OCI-LY7 (cell line): Measurements from ENCODE around the gene LYSMD4. TPM values are rescaled to one million over a fixed set of nuclear protein-coding genes. Genes with fewer than 3 reads are reported as not detected.
"Not testable (repeated sequence)": the region's sequence is repeated elsewhere in the genome, so short reads cannot be mapped to it uniquely, and the experiment has no call there.

Experiments
- Bru-seq: library from RNA; stranded (reverse); fragments of 400-500 nt; gene quantifications from one replicate; lab custom pipeline; 2021; lab: Mats Ljungman, UMichigan
- BruChase-seq, 2 experiments: library from RNA; stranded (reverse); fragments of 400-500 nt; gene quantifications; one replicate each; lab custom pipeline; 2021; lab: Mats Ljungman, UMichigan
- BruUV-seq: library from RNA; stranded (reverse); fragments of 400-500 nt; replicated peaks from 2 replicates; lab custom pipeline; 2021; lab: Mats Ljungman, UMichigan
- CTCF ChIA-PET: fragments of 300-600 bp; sonication (Branson Sonifier 250); formaldehyde crosslinking; loops from one replicate; lab custom pipeline; 2022; ENCODE audit warnings: antibody characterized with exemption; ENCODE audit not compliant: unreplicated experiment; lab: Charles Lee
- POLR2A ChIA-PET: fragments of 300-600 bp; sonication (Branson Sonifier 250); formaldehyde crosslinking; loops from one replicate; lab custom pipeline; 2022; ENCODE audit warnings: antibody characterized with exemption; lab: Charles Lee
- DNase-seq: peaks from one replicate; pipeline ENCODE4 v3.0.0-alpha.2; 2015; ENCODE audit warnings: low spot score
- H2AFZ ChIP-seq: fragments of 200-600 bp; sonication (generic), shearing (Covaris generic); 2 replicates; pipeline ENCODE4 v1.6.1; 2014; ENCODE audit warnings: mild to moderate bottlenecking, antibody characterized with exemption, low read length, moderate library complexity
- H3K27ac ChIP-seq: fragments of 200-600 bp; sonication (generic); 2 replicates; pipeline ENCODE4 v1.5.1; 2014; ENCODE audit warnings: mixed run types, low read depth, mild to moderate bottlenecking, moderate library complexity, low read length, inconsistent platforms; ENCODE audit not compliant: poor library complexity, severe bottlenecking
- H3K36me3 ChIP-seq: fragments of 200-600 bp; sonication (generic); 2 replicates; pipeline ENCODE4 v1.6.1; 2014; ENCODE audit warnings: mild to moderate bottlenecking, antibody characterized with exemption, low read length, moderate library complexity, mixed read lengths; ENCODE audit not compliant: insufficient read depth
- H3K4me1 ChIP-seq: fragments of 200-600 bp; sonication (generic); 2 replicates; pipeline ENCODE4 v1.5.1; 2014; ENCODE audit warnings: mild to moderate bottlenecking, low read length; ENCODE audit not compliant: insufficient read depth, poor library complexity, severe bottlenecking
- H3K4me2 ChIP-seq: fragments of 200-600 bp; sonication (generic); 2 replicates; pipeline ENCODE4 v1.6.1; 2014; ENCODE audit warnings: mild to moderate bottlenecking, low read length
- H3K4me3 ChIP-seq: fragments of 200-600 bp; sonication (generic); 2 replicates; pipeline ENCODE4 v1.5.1; 2014; ENCODE audit warnings: mild to moderate bottlenecking, low read depth, low read length; ENCODE audit not compliant: poor library complexity, severe bottlenecking
- H3K79me2 ChIP-seq: fragments of 200-600 bp; sonication (generic); 2 replicates; pipeline ENCODE4 v1.6.1; 2016; ENCODE audit warnings: low read depth, mild to moderate bottlenecking, low read length, moderate library complexity, mixed read lengths; ENCODE audit not compliant: insufficient read depth
- H3K9me2 ChIP-seq: fragments of 200-600 bp; sonication (generic); 2 replicates; pipeline ENCODE4 v1.6.1; 2016; ENCODE audit warnings: mild to moderate bottlenecking, low read length, mixed read lengths; ENCODE audit not compliant: insufficient read depth
- H3K9me3 ChIP-seq: fragments of 200-600 bp; sonication (generic); 2 replicates; pipeline ENCODE4 v1.6.1; 2014; ENCODE audit warnings: mild to moderate bottlenecking, mixed run types, low read length, mixed read lengths
- H4K20me1 ChIP-seq: fragments of 200-600 bp; sonication (generic); 2 replicates; pipeline ENCODE4 v1.6.1; 2014; ENCODE audit warnings: mild to moderate bottlenecking, antibody characterized with exemption, low read length, moderate library complexity, mixed read lengths; ENCODE audit not compliant: insufficient read depth
- EZH2phosphoT487 ChIP-seq: fragments of 200-600 bp; sonication (generic); IDR thresholded peaks from 2 replicates; pipeline ENCODE4 v1.6.1; 2018; ENCODE audit warnings: low read depth, borderline replicate concordance, mild to moderate bottlenecking, mixed run types, antibody characterized with exemption, low read length, moderate library complexity, mixed read lengths
- intact Hi-C: fragments of 100-400 bp; cut with micrococcal nuclease; formaldehyde crosslinking; loops from one replicate; pipeline ENCODE4 v1.10.0; 2022; ENCODE audit not compliant: unreplicated experiment
- long read RNA-seq: library from polyadenylated mRNA; stranded (forward); transcript quantifications from one replicate; pipeline ENCODE4 v2.0.0, GENCODE V29; 2022
- total RNA-seq, 2 experiments: library from RNA; depleted of rRNA in 1 of 2; stranded (reverse); fragments of >200 nt in 1 of 2; shearing (Covaris generic) in 1 of 2; gene quantifications; 2 replicates each; pipeline ENCODE4 v1.2.3, GENCODE V29; 2014 to 2022
- TF ChIP-seq, protein P1 (sequence below): fragments of 200-600 bp; sonication (generic); conservative IDR thresholded peaks from 2 replicates; pipeline ENCODE4 v1.5.1; 2014; ENCODE audit warnings: mild to moderate bottlenecking, antibody characterized with exemption, low read length, moderate library complexity, mixed read lengths

LYSMD4 gene
- total RNA-seq (2014; rRNA removed; shearing (Covaris generic)) (6.5 and 7.0 TPM in 2 replicates), total RNA-seq (2022) (7.7 and 9.4 TPM in 2 replicates), Bru-seq, nascent RNA (percentile 44 among the genes with signal in this experiment), BruChase-seq, experiment 1, labeled RNA remaining after a 6-hour chase (percentile 42 among the genes with signal in this experiment), BruChase-seq, experiment 2, labeled RNA remaining after a 2-hour chase (percentile 51 among the genes with signal in this experiment)
- long read RNA-seq, partial matches to known transcripts = 0 of 19 reads
- long read RNA-seq, other reads (novel, unspliced or antisense) = 18 of 19 reads

DNA sequence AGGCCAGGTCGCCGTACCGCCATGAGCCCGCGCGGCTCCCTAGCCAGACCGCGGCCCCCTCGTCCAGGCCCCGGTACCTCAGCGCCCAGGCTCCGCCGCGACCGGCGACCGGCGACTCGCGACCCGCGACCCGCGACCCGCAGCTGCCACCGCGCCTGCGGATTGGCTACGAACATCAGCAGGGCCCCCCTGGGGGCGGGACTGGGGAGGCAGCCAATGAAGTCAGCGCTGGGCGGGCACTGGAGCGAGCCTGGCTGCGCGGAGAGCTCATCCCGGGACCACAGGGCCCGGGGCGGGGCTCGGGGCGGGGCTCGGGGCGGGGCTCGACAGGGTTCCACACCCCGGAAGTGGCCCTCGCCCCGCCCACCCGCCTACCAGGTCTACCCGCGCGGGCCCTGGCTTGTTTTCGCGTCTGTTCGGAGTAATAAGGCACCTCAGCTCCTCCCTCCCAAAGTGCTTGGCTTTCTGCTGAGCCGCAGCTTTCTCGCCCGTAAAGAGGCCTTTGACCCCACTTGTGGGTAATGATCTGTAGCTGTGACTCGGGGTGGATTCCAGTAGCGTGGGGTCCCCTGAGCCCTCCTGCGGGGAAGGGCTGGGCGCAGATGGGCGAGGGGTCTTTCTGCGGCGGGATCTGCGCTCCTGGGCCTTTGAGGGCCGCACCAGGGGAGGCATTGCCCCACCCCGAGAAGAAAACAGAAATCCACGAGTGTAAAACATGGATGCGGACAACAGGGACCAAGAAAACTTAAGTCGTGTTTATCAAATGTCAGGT lies at the start of gene LYSMD4:
Gene LYSMD4 (minus strand): TSS at position 170 of the 772 bp plus-strand sequence. CDS start 1,438 bp downstream, outside the sequence.
- BruUV-seq = no TSS peak
- POLR2A ChIA-PET = interaction anchor here (0.5 to 1.5 kb wide), 23 partner anchors 10 to 866 kb away, joined by 3 to 15 read pairs (median 4); partner anchors contain the start of gene LRRC28
- intact Hi-C loops = loop anchor here (1.0 kb wide), 1 partner anchor 482 kb away; the partner anchor contains the start of gene LRRC28
- H4K20me1 ChIP-seq = no peaks in the 10 kb centered on the region
- CTCF ChIA-PET = interaction anchor here (0.6 to 1.1 kb wide), 4 partner anchors 17 to 228 kb away, joined by 3 to 11 read pairs (median 4); no protein-coding TSS in a partner anchor
- H3K27ac ChIP-seq = no peak within 1 kb of the TSS
- H3K4me2 ChIP-seq = peak within 1 kb of the TSS; percentile 73
- H3K36me3 ChIP-seq = no peaks in the 10 kb centered on the region
- H3K9me3 ChIP-seq = no peaks in the 10 kb centered on the region
- peaks cover 3% of the 10 kb centered on the region for H3K4me1 ChIP-seq
- peak within 1 kb of the TSS; percentile 95 for H2AFZ ChIP-seq
- H3K4me3 ChIP-seq = peak within 1 kb of the TSS; percentile 75
- H3K79me2 ChIP-seq = no peaks in the 10 kb centered on the region
- no peaks in the 10 kb centered on the region for H3K9me2 ChIP-seq
- peak; percentile 97 for DNase-seq
- TF ChIP-seq, protein P1, sequence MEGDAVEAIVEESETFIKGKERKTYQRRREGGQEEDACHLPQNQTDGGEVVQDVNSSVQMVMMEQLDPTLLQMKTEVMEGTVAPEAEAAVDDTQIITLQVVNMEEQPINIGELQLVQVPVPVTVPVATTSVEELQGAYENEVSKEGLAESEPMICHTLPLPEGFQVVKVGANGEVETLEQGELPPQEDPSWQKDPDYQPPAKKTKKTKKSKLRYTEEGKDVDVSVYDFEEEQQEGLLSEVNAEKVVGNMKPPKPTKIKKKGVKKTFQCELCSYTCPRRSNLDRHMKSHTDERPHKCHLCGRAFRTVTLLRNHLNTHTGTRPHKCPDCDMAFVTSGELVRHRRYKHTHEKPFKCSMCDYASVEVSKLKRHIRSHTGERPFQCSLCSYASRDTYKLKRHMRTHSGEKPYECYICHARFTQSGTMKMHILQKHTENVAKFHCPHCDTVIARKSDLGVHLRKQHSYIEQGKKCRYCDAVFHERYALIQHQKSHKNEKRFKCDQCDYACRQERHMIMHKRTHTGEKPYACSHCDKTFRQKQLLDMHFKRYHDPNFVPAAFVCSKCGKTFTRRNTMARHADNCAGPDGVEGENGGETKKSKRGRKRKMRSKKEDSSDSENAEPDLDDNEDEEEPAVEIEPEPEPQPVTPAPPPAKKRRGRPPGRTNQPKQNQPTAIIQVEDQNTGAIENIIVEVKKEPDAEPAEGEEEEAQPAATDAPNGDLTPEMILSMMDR = no peak
- TF ChIP-seq EZH2phosphoT487 = no peak

DNA sequence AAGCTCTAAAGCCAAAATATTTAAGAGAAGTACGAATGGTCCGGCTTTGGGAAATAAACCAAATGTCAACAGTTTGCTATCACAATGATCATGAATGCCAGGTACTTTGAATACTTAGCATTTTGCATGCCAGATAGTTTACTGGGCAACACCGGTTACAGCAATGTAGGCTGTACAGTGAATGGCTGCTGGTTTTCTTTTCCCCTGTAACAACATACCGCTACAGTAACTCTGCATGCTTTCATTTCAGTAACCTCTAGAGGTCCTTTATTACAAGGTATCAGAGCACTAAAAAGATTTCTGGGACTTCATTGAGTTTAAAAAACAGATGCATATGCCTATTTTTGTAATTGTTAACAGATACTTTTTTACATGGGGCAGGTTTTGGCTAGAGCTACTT lies 48.8 kb upstream of the LYSMD4 start:
- H3K36me3 ChIP-seq, CTCF ChIA-PET, H3K79me2 ChIP-seq, H3K4me1 ChIP-seq, POLR2A ChIA-PET, H3K4me2 ChIP-seq, H3K27ac ChIP-seq, DNase-seq, H3K4me3 ChIP-seq, H3K9me2 ChIP-seq, H3K9me3 ChIP-seq, BruUV-seq, H2AFZ ChIP-seq, H4K20me1 ChIP-seq: not testable (repeated sequence)
- intact Hi-C loops = loop anchor here (10.0 kb wide), 1 partner anchor 2003 kb away; no protein-coding TSS in a partner anchor

DNA sequence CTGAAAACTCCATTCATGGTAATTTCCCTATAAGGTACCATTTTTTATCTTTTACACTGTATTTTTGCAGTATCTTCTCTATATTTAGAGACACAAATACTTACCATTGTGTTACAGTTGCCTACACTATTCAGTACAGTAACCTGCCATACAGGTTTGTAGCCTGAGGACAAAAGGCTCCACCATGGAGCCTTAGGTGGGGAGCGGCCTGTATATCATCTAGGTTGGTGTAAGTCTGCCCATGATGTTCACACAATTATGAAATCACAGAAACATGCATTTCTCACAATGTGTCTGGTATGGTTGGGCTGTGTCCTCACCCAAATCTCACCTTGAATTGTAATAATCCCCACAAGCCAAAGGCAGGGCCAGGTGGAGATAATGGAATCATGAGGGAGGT lies 43.9 kb upstream of the LYSMD4 start:
- no peaks in the 10 kb centered on the region for H3K9me2 ChIP-seq
- H3K4me2 ChIP-seq = no peak overlapping the region
- H3K4me1 ChIP-seq = no peaks in the 10 kb centered on the region
- H3K36me3 ChIP-seq = no peaks in the 10 kb centered on the region
- H3K9me3 ChIP-seq = no peaks in the 10 kb centered on the region
- no peak overlapping the region for H3K27ac ChIP-seq
- no peaks in the 10 kb centered on the region for H4K20me1 ChIP-seq
- H2AFZ ChIP-seq = no peak overlapping the region
- DNase-seq = no peak
- ChIA-PET CTCF (no interaction called here), POLR2A (no interaction called here)
- H3K79me2 ChIP-seq = no peaks in the 10 kb centered on the region
- TF ChIP-seq, protein P1 = no peak
- TF ChIP-seq EZH2phosphoT487 = no peak
- no TSS peak for BruUV-seq
- intact Hi-C loops = no loop called here
- no peak overlapping the region for H3K4me3 ChIP-seq
